Tibial nerve (tissue), 4 donors: ENCODE measurements around the gene LYPD3.

ENCODE experiments used
- EP300 ChIP-seq, 2 donors: sonication (generic); formaldehyde crosslinking; IDR thresholded peaks; one replicate each; pipeline ENCODE4 v1.6.1; 2017; ENCODE audit warnings: antibody characterized with exemption in 2 of 2, mild to moderate bottlenecking in 1 of 2
- POLR2A ChIP-seq, 2 donors: fragments of 450-650 bp; IDR thresholded peaks; one replicate each; pipeline ENCODE4 v1.6.1; 2017; ENCODE audit warnings: antibody characterized with exemption in 2 of 2, mild to moderate bottlenecking in 2 of 2, moderate library complexity in 2 of 2
- TF ChIP-seq, protein P1 (sequence below), 5 experiments: fragments of 200-600 bp in 3 of 5; fragments of 450-650 bp in 2 of 5; sonication (generic) in 3 of 5; IDR thresholded peaks; one replicate each; pipeline ENCODE4 v1.5.1; 2016 to 2019; ENCODE audit warnings: antibody characterized with exemption in 5 of 5, mild to moderate bottlenecking in 3 of 5, moderate library complexity in 2 of 5

DNA sequence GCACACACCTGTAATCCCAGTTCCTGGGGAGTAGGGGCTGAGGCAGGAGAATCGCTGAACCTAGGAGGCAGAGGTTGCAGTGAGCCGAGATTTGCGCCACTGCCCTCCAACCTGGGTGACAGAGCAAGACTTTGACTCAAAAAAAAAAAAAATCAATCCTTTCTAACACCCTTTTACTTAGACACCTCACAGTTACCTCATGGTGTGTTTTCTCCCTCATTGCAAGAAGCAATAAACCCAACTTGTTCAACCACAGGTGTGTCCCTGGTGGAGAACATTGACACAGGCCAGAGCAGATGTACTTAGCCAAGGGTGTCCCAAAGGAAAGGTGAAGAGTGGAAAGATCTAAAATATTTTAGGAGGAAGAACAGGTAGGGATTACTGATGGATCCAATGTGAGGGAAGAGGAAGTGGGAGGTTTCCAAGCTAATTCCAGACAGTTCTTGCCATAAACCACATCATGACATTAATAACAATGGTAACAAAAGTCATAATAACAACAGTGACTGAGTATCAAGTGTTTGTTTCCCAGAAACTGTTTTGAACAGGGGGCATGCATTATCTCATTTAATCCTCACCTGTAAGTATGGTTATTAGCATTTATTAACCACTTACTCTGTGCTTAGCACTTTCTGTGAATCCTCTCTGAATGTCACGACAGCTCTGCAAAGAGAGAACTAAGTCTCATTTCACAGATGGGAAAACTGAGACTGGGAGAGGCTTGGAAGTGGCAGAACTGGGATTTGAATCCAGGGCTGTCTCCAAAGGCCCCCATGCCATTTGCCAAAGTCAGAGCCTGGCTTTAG, 3.1 kb upstream of the LYPD3 start:
- TF ChIP-seq, protein P1, sequence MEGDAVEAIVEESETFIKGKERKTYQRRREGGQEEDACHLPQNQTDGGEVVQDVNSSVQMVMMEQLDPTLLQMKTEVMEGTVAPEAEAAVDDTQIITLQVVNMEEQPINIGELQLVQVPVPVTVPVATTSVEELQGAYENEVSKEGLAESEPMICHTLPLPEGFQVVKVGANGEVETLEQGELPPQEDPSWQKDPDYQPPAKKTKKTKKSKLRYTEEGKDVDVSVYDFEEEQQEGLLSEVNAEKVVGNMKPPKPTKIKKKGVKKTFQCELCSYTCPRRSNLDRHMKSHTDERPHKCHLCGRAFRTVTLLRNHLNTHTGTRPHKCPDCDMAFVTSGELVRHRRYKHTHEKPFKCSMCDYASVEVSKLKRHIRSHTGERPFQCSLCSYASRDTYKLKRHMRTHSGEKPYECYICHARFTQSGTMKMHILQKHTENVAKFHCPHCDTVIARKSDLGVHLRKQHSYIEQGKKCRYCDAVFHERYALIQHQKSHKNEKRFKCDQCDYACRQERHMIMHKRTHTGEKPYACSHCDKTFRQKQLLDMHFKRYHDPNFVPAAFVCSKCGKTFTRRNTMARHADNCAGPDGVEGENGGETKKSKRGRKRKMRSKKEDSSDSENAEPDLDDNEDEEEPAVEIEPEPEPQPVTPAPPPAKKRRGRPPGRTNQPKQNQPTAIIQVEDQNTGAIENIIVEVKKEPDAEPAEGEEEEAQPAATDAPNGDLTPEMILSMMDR (IDR thresholded peaks at IDR 0.05): no peak
- TF ChIP-seq POLR2A (IDR thresholded peaks at IDR 0.05) (no peak), EP300 (IDR thresholded peaks at IDR 0.05) (no peak)
